Measurements from ENCODE around the gene TESK2. TPM values are rescaled to one million over a fixed set of nuclear protein-coding genes. Genes with fewer than 3 reads are reported as not detected.

Gene TESK2
- total and polyA plus RNA-seq, 7 donors, result 4.3 to 9.2 (median 7.1) TPM

GRCh38 chr1:45375104-45376090, 115.6 kb downstream of the TESK2 start:
- Histone ChIP-seq H3K36me3 (no peaks in the 10 kb centered on the region), H3K27me3 (no peaks in the 10 kb centered on the region), H3K4me1 (no peaks in the 10 kb centered on the region), H3K9me3 (no peaks in the 10 kb centered on the region), H3K4me3 (no peak overlapping the region), H3K27ac (no peak overlapping the region)
- intact Hi-C loops (cut with DNase I), result no loop called here
- no peak for DNase-seq
- TF ChIP-seq POLR2A (IDR thresholded peaks at IDR 0.05) (no peak), POLR2AphosphoS5 (IDR thresholded peaks at IDR 0.05) (no peak), CTCF (IDR thresholded peaks at IDR 0.05) (no peak), EP300 (IDR thresholded peaks at IDR 0.05) (no peak)
- 53 to 70% methylated on average over 3 of the region's 3 CpGs for WGBS, 2 donors

- Histone ChIP-seq H3K4me3 (no peak overlapping the region), H3K36me3 (no peaks in the 10 kb centered on the region), H3K27ac (no peak overlapping the region), H3K9me3 (no peaks in the 10 kb centered on the region), H3K27me3 (no peaks in the 10 kb centered on the region), H3K4me1 (no peaks in the 10 kb centered on the region)
- no peak for TF ChIP-seq CTCF (IDR thresholded peaks at IDR 0.05)
- no peak for TF ChIP-seq POLR2AphosphoS5 (IDR thresholded peaks at IDR 0.05)
- no peak for TF ChIP-seq EP300 (IDR thresholded peaks at IDR 0.05)
- TF ChIP-seq POLR2A (IDR thresholded peaks at IDR 0.05), result no peak
- DNase-seq, result no peak
- intact Hi-C loops (cut with DNase I), result no loop called here
Observed at GRCh38 chr1:45373573-45373972, 117.4 kb downstream of the TESK2 start.

GRCh38 chr1:45370575-45370974, 120.4 kb downstream of the TESK2 start:
- TF ChIP-seq POLR2A (IDR thresholded peaks at IDR 0.05), result no peak
- no peak for TF ChIP-seq POLR2AphosphoS5 (IDR thresholded peaks at IDR 0.05)
- no peak for TF ChIP-seq CTCF (IDR thresholded peaks at IDR 0.05)
- no peak for TF ChIP-seq EP300 (IDR thresholded peaks at IDR 0.05)
- Histone ChIP-seq H3K27ac (no peak overlapping the region), H3K4me1 (no peaks in the 10 kb centered on the region), H3K27me3 (no peaks in the 10 kb centered on the region), H3K36me3 (no peaks in the 10 kb centered on the region), H3K9me3 (no peaks in the 10 kb centered on the region), H3K4me3 (no peak overlapping the region)
- intact Hi-C loops (cut with DNase I), result no loop called here
- DNase-seq, result no peak

- H3K27ac ChIP-seq, result no peak overlapping the region
- no peak overlapping the region for H3K4me3 ChIP-seq
- 85 to 92% methylated on average over 6 of the region's 6 CpGs for WGBS, 2 donors
- no peaks in the 10 kb centered on the region for H3K36me3 ChIP-seq
- TF ChIP-seq POLR2AphosphoS5 (IDR thresholded peaks at IDR 0.05), result no peak
- H3K9me3 ChIP-seq, result no peaks in the 10 kb centered on the region
- DNase-seq, result no peak
- intact Hi-C loops (cut with DNase I), result no loop called here
- peaks cover 0 to 18% (median 13%) of the 10 kb centered on the region in 4 donors for H3K4me1 ChIP-seq
- no peaks in the 10 kb centered on the region for H3K27me3 ChIP-seq
Observed at GRCh38 chr1:45365051-45365450, 125.9 kb downstream of the TESK2 start.

GRCh38 chr1:45364294-45364693, 126.7 kb downstream of the TESK2 start:
- 91 to 95% methylated on average over 2 of the region's 2 CpGs for WGBS, 2 donors
- intact Hi-C loops (cut with DNase I), result loop anchor here (5.0 kb wide), 1 partner anchor 323 kb away; the partner anchor contains the start of genes GPBP1L1 and TMEM69

More at GRCh38 chr1:45364294-45364693, 126.7 kb downstream of the TESK2 start:
- no peaks in the 10 kb centered on the region for H3K36me3 ChIP-seq
- no peaks in the 10 kb centered on the region for H3K9me3 ChIP-seq
- no peak overlapping the region for H3K4me3 ChIP-seq
- H3K27ac ChIP-seq, result no peak overlapping the region
- H3K4me1 ChIP-seq, result peaks cover 0 to 24% (median 14%) of the 10 kb centered on the region in 4 donors
- no peak for DNase-seq
- no peaks in the 10 kb centered on the region for H3K27me3 ChIP-seq
- TF ChIP-seq EP300 (IDR thresholded peaks at IDR 0.05) (no peak), CTCF (IDR thresholded peaks at IDR 0.05) (no peak), POLR2AphosphoS5 (IDR thresholded peaks at IDR 0.05) (no peak), POLR2A (IDR thresholded peaks at IDR 0.05) (no peak)

All from sigmoid colon (tissue), 7 donors.